Fibroblast of lung (primary cell): ENCODE measurements around the gene PGAM4. TPM values are rescaled to one million over a fixed set of nuclear protein-coding genes. Genes with fewer than 3 reads are reported as not detected.
A peak's percentile ranks its signal among the peaks of the same experiment; 100 is the strongest.

ENCODE experiments used
- DNase-seq, 2 donors: peaks; one replicate each; pipeline versions ENCODE4 v3.0.0 to v3.0.0-alpha.2; 2010; ENCODE audit warnings: low read depth in 2 of 2
- H2AFZ ChIP-seq: 2 replicates; pipeline ENCODE4 v1.5.1; 2012; ENCODE audit warnings: low read length, control low read depth, inconsistent platforms
- H3K27ac ChIP-seq: 2 replicates; pipeline ENCODE4 v1.5.1; 2011; ENCODE audit warnings: low read length, control low read depth; ENCODE audit not compliant: insufficient read depth
- H3K27me3 ChIP-seq: 2 replicates; pipeline ENCODE4 v1.5.1; 2011; ENCODE audit warnings: mild to moderate bottlenecking, low read length; ENCODE audit not compliant: control insufficient read depth, insufficient read depth
- H3K36me3 ChIP-seq: 2 replicates; pipeline ENCODE4 v1.5.1; 2011; ENCODE audit warnings: low read length; ENCODE audit not compliant: control insufficient read depth, insufficient read depth
- H3K4me1 ChIP-seq: 2 replicates; pipeline ENCODE4 v1.5.1; 2011; ENCODE audit warnings: low read length; ENCODE audit not compliant: control insufficient read depth, insufficient read depth; ENCODE audit errors: extremely low read depth
- H3K4me2 ChIP-seq: 2 replicates; pipeline ENCODE4 v1.5.1; 2011; ENCODE audit warnings: low read length, control low read depth; ENCODE audit not compliant: insufficient read depth; ENCODE audit errors: extremely low read depth
- H3K4me3 ChIP-seq, 4 experiments: fragments of 200-600 bp in 1 of 4; sonication (generic) in 1 of 4; replicated peaks in 1 of 4; 2 replicates each; pipeline ENCODE4 v1.5.1; 2011 to 2016; ENCODE audit warnings: low read length in 4 of 4, low read depth in 3 of 4, mild to moderate bottlenecking in 3 of 4, control low read depth in 2 of 4, inconsistent platforms in 1 of 4, mixed read lengths in 1 of 4; ENCODE audit not compliant: insufficient read depth in 1 of 4; ENCODE audit errors: control extremely low read depth in 1 of 4
- H3K79me2 ChIP-seq: 2 replicates; pipeline ENCODE4 v1.5.1; 2012; ENCODE audit warnings: mild to moderate bottlenecking, low read length, inconsistent platforms; ENCODE audit not compliant: control insufficient read depth, insufficient read depth
- H3K9ac ChIP-seq: 2 replicates; pipeline ENCODE4 v1.5.1; 2011; ENCODE audit warnings: mild to moderate bottlenecking, low read length, control low read depth; ENCODE audit not compliant: insufficient read depth
- H3K9me3 ChIP-seq: 2 replicates; pipeline ENCODE4 v1.5.1; 2012; ENCODE audit warnings: low read depth, low read length; ENCODE audit not compliant: control insufficient read depth, insufficient read depth
- H4K20me1 ChIP-seq: 2 replicates; pipeline ENCODE4 v1.5.1; 2011; ENCODE audit warnings: low read length; ENCODE audit not compliant: control insufficient read depth, insufficient read depth; ENCODE audit errors: extremely low read depth
- EZH2 ChIP-seq: IDR thresholded peaks from 2 replicates; pipeline ENCODE4 v1.5.1; 2012; ENCODE audit warnings: low read length, control low read depth, mild to moderate bottlenecking; ENCODE audit errors: missing control alignments
- polyA plus RNA-seq, 2 donors: library from polyadenylated mRNA; depleted of rRNA in 1 of 2; stranded (reverse) in 1 of 2; unstranded in 1 of 2; fragments of >200 nt; gene quantifications; 2 replicates each; pipeline ENCODE4 v1.2.1, GENCODE V29; 2011 to 2012; ENCODE audit warnings: missing spikeins in 1 of 2
- total RNA-seq: library from RNA; depleted of rRNA; stranded (reverse); fragments of >200 nt; gene quantifications from 2 replicates; pipeline ENCODE4 v1.2.1, GENCODE V29; 2014
- TF ChIP-seq, protein P1 (sequence below), 2 donors: IDR thresholded peaks in 1 of 2; conservative IDR thresholded peaks in 1 of 2; 1 replicate in 1 of 2; 2 replicates in 1 of 2; pipeline ENCODE4 v1.5.1; 2011 to 2012; ENCODE audit warnings: low read length in 2 of 2, control low read depth in 1 of 2, inconsistent platforms in 1 of 2, low read depth in 1 of 2, mild to moderate bottlenecking in 1 of 2

The PGAM4 gene
- total and polyA plus RNA-seq, 2 donors (not counting 1 experiment from before 2014, with no cell fraction given), result 0.39 TPM; not detected in 1

DNA sequence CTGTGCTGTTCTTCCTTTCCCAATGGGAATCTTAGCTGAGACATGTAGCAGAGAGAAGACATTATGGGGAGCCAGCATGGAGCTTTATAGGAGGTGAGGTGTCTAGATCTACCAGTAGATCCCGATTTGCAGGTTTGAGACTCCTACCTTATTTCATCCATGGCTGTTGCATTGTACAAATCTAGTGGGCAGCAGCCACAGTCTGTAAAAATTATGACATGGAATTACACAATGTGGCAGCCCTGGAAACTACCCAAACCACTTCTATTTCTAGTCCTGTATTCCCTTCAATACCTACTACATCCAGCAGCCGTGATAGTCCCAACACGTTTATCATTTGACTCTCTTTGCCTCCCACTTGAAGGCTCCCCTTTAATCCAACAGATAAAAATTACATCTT is 50.9 kb downstream of the PGAM4 start:
- Histone ChIP-seq H3K36me3 (no peaks in the 10 kb centered on the region), H3K27ac (no peak overlapping the region), H2AFZ (no peak overlapping the region), H3K9ac (no peak overlapping the region), H3K4me3 (no peak overlapping the region), H3K79me2 (peaks cover 2% of the 10 kb centered on the region), H3K9me3 (no peaks in the 10 kb centered on the region), H3K27me3 (no peaks in the 10 kb centered on the region), H3K4me1 (no peaks in the 10 kb centered on the region), H3K4me2 (no peak overlapping the region), H4K20me1 (no peaks in the 10 kb centered on the region)
- TF ChIP-seq, protein P1, sequence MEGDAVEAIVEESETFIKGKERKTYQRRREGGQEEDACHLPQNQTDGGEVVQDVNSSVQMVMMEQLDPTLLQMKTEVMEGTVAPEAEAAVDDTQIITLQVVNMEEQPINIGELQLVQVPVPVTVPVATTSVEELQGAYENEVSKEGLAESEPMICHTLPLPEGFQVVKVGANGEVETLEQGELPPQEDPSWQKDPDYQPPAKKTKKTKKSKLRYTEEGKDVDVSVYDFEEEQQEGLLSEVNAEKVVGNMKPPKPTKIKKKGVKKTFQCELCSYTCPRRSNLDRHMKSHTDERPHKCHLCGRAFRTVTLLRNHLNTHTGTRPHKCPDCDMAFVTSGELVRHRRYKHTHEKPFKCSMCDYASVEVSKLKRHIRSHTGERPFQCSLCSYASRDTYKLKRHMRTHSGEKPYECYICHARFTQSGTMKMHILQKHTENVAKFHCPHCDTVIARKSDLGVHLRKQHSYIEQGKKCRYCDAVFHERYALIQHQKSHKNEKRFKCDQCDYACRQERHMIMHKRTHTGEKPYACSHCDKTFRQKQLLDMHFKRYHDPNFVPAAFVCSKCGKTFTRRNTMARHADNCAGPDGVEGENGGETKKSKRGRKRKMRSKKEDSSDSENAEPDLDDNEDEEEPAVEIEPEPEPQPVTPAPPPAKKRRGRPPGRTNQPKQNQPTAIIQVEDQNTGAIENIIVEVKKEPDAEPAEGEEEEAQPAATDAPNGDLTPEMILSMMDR (conservative IDR thresholded peaks at IDR 0.05 in 1 of 2, IDR thresholded peaks at IDR 0.05 in 1 of 2; ENCODE audit: low read depth in 1 of 2, low read length in 2 of 2), result no peak
- TF ChIP-seq EZH2, result no peak
- peak; percentile 40 to 41 for DNase-seq

Other genes starting within 250 kb of the PGAM4 start
- gene ATRX, start 183.4 kb downstream of the PGAM4 start, total RNA-seq, result 78.6 and 100 TPM in 2 replicates
- gene ATRX, start 183.4 kb downstream of the PGAM4 start, polyA plus RNA-seq, result 39.5 and 52.6 TPM in 2 replicates
- 156 and 211 TPM in 2 replicates for gene MAGT1, start 74.2 kb downstream of the PGAM4 start, total RNA-seq
- 86.2 and 102 TPM in 2 replicates for gene MAGT1, start 74.2 kb downstream of the PGAM4 start, polyA plus RNA-seq
- gene COX7B, start 70.2 kb downstream of the PGAM4 start, total RNA-seq, result 291 and 302 TPM in 2 replicates
- 652 and 660 TPM in 2 replicates for gene COX7B, start 70.2 kb downstream of the PGAM4 start, polyA plus RNA-seq
- 13.6 and 18.3 TPM in 2 replicates for gene ATP7A, start 58.9 kb downstream of the PGAM4 start, total RNA-seq
- gene ATP7A, start 58.9 kb downstream of the PGAM4 start, polyA plus RNA-seq, result 11.6 and 12.2 TPM in 2 replicates
- 134 and 141 TPM in 2 replicates for gene PGK1, start 134.6 kb upstream of the PGAM4 start, total RNA-seq
- gene PGK1, start 134.6 kb upstream of the PGAM4 start, polyA plus RNA-seq, result 378 and 636 TPM in 2 replicates
- 21.1 and 29.1 TPM in 2 replicates for gene TAF9B, start 170.0 kb upstream of the PGAM4 start, total RNA-seq
- gene TAF9B, start 170.0 kb upstream of the PGAM4 start, polyA plus RNA-seq, result 31.7 and 71.2 TPM in 2 replicates